ENCODE measurements around the gene KREMEN2. TPM values are rescaled to one million over a fixed set of nuclear protein-coding genes. Genes with fewer than 3 reads are reported as not detected.

KREMEN2 gene
- total RNA-seq, 1 donor: not detected

DNA sequence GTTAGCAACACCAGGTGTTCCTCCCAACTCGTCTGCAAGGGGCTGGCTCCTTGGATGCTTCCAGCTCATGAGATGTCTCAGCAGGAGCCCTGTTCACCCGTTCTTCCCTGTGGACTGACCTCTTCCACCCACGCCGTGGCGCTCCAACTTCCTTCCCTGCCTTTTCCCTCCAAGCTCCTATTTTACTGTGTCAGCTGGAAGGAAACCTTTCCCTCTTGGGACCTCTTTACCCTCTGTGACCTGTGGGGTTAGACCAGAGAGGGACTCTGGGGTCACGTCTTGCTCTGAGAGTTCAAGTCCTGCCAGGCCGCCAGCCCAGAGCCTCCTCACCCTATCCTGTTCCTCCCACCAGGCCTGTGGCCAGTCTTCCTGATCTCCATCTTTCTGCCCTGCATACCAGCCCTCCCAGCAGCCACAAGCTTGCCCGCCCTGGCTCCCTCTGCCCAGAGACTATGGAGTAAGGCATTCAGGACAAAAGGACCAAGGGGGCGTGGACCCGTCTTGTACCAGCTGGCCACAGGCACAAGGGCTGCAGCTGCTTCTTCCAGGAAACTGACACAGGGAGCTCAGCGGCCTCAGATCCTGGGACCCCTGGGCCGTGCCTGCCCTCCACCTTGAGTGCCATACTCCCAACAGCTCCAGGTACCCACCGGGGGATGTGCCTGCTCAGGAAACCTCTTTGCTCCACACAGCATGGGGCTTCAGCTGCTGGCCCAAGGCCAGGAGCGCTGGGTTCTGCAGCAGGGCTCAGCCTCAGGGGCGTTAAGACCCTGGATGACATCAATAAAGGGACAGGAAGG lies 8.1 kb downstream of the KREMEN2 start:
- Histone ChIP-seq H3K79me2 (ENCODE audit: insufficient read depth, low read length) (peaks cover 2% of the 10 kb centered on the region), H3K36me3 (ENCODE audit: insufficient read depth, low read length) (no peaks in the 10 kb centered on the region), H3K9me3 (ENCODE audit: low read depth, low read length) (no peaks in the 10 kb centered on the region), H2AFZ (ENCODE audit: low read length) (no peak overlapping the region), H3K27me3 (ENCODE audit: insufficient read depth, low read length) (peaks cover 11% of the 10 kb centered on the region), H3K4me3 (ENCODE audit: insufficient read depth, low read length) (no peak overlapping the region), H3K4me2 (ENCODE audit: insufficient read depth, low read length) (no peak overlapping the region), H3K27ac (ENCODE audit: low read depth, low read length) (no peak overlapping the region), H3K4me1 (ENCODE audit: insufficient read depth, low read length) (peaks cover 4% of the 10 kb centered on the region), H4K20me1 (ENCODE audit: insufficient read depth, low read length) (peaks cover 12% of the 10 kb centered on the region)
- no peak for DNase-seq (ENCODE audit: insufficient read length, low spot score, missing footprints)
- TF ChIP-seq, protein P1, sequence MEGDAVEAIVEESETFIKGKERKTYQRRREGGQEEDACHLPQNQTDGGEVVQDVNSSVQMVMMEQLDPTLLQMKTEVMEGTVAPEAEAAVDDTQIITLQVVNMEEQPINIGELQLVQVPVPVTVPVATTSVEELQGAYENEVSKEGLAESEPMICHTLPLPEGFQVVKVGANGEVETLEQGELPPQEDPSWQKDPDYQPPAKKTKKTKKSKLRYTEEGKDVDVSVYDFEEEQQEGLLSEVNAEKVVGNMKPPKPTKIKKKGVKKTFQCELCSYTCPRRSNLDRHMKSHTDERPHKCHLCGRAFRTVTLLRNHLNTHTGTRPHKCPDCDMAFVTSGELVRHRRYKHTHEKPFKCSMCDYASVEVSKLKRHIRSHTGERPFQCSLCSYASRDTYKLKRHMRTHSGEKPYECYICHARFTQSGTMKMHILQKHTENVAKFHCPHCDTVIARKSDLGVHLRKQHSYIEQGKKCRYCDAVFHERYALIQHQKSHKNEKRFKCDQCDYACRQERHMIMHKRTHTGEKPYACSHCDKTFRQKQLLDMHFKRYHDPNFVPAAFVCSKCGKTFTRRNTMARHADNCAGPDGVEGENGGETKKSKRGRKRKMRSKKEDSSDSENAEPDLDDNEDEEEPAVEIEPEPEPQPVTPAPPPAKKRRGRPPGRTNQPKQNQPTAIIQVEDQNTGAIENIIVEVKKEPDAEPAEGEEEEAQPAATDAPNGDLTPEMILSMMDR (IDR thresholded peaks at IDR 0.05; ENCODE audit: extremely low read depth, low read depth, low read length): no peak

DNA sequence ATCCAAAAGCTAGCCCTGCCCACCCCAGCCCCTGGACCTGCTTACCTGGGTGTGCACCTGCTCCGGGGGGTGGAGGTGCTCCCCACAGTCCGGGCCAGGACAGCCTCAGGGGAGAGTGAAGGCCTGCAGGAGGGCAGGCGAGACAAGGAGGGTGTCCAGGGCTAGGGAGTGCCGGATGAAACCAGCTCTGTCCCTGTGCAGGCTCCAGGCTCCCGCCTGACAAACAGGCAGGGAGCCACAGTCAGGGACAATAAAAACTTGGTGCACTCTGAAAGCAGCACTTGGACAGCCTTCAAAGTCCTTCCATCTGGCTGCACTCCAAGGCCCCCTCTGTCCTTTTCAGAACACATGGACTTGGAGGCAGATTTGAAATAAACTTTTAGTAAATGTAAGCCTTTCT lies 9.0 kb downstream of the KREMEN2 start:
- TF ChIP-seq, protein P1 (IDR thresholded peaks at IDR 0.05; ENCODE audit: extremely low read depth, low read depth, low read length): no peak
- peaks cover 12% of the 10 kb centered on the region for H4K20me1 ChIP-seq (ENCODE audit: insufficient read depth, low read length)
- H3K36me3 ChIP-seq (ENCODE audit: insufficient read depth, low read length): no peaks in the 10 kb centered on the region
- H3K27me3 ChIP-seq (ENCODE audit: insufficient read depth, low read length): peaks cover 2% of the 10 kb centered on the region
- H3K4me2 ChIP-seq (ENCODE audit: insufficient read depth, low read length): no peak overlapping the region
- H3K4me3 ChIP-seq (ENCODE audit: insufficient read depth, low read length): no peak overlapping the region
- H3K27ac ChIP-seq (ENCODE audit: low read depth, low read length): no peak overlapping the region
- peaks cover 4% of the 10 kb centered on the region for H3K4me1 ChIP-seq (ENCODE audit: insufficient read depth, low read length)
- H3K9me3 ChIP-seq (ENCODE audit: low read depth, low read length): no peaks in the 10 kb centered on the region
- no peak for DNase-seq (ENCODE audit: insufficient read length, low spot score, missing footprints)
- H2AFZ ChIP-seq (ENCODE audit: low read length): no peak overlapping the region
- peaks cover 2% of the 10 kb centered on the region for H3K79me2 ChIP-seq (ENCODE audit: insufficient read depth, low read length)

DNA sequence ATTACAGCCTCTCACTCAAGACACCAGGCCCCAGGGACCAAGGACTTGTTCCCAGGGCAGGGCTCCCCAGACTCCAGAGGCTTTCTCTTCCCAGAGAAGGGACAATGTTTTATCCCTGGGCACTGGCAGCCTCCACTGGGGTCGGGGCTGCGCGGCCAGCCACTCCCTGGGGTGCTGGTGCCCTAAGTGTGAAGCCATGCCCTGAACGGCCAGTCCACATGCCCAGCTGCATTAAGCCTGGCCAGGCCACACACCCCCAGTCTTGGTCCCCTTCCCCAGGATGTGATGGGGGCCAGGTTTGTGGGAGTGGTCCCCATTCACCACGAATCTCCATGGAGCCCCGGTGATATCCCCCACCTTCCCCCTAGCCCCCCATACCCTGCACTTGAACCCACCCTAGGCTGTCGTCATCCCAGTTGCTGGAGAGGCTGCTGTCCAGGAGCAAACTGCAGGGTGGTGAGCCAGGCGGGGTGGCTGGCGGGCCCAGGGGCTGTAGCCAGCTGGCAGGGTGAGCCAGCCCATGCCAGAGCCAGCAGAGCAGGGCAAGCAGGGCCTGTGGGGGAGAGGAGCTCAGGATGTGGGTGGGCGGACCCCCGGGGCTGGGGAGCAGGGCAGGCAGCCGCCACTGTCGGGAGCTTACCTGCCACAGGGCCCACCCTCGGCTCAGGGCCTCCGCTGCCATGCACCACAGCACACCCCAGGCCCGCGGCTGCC lies 9.7 kb downstream of the KREMEN2 start:
- no peaks in the 10 kb centered on the region for H3K36me3 ChIP-seq (ENCODE audit: insufficient read depth, low read length)
- no peak overlapping the region for H3K4me3 ChIP-seq (ENCODE audit: insufficient read depth, low read length)
- no peaks in the 10 kb centered on the region for H3K9me3 ChIP-seq (ENCODE audit: low read depth, low read length)
- no peak overlapping the region for H2AFZ ChIP-seq (ENCODE audit: low read length)
- H3K27me3 ChIP-seq (ENCODE audit: insufficient read depth, low read length): no peaks in the 10 kb centered on the region
- H3K4me1 ChIP-seq (ENCODE audit: insufficient read depth, low read length): peaks cover 4% of the 10 kb centered on the region
- peaks cover 2% of the 10 kb centered on the region for H3K79me2 ChIP-seq (ENCODE audit: insufficient read depth, low read length)
- TF ChIP-seq, protein P1 (IDR thresholded peaks at IDR 0.05; ENCODE audit: extremely low read depth, low read depth, low read length): no peak
- no peak overlapping the region for H3K4me2 ChIP-seq (ENCODE audit: insufficient read depth, low read length)
- peaks cover 12% of the 10 kb centered on the region for H4K20me1 ChIP-seq (ENCODE audit: insufficient read depth, low read length)
- no peak for DNase-seq (ENCODE audit: insufficient read length, low spot score, missing footprints)
- no peak overlapping the region for H3K27ac ChIP-seq (ENCODE audit: low read depth, low read length)
